ENCODE measurements around the gene PARP3.
"Not testable (repeated sequence)": the region's sequence is repeated elsewhere in the genome, so short reads cannot be mapped to it uniquely, and the experiment has no call there.

Gene PARP3

GRCh38 chr3:51986010-51986947 lies 44.1 kb downstream of the PARP3 start:
- DNase-seq: no peak

GRCh38 chr3:51987568-51987967 lies 45.4 kb downstream of the PARP3 start:
- DNase-seq: no peak

GRCh38 chr3:51988286-51989146 lies 46.4 kb downstream of the PARP3 start:
- no peak for DNase-seq

- not testable (repeated sequence) for DNase-seq
Measured at GRCh38 chr3:51990501-51990971, 48.4 kb downstream of the PARP3 start.

GRCh38 chr3:51992017-51992682 lies 50.0 kb downstream of the PARP3 start:
- DNase-seq: no peak

- DNase-seq: not testable (repeated sequence)
Measured at GRCh38 chr3:51993657-51994056, 51.5 kb downstream of the PARP3 start.

- no peak for DNase-seq
Measured at GRCh38 chr3:51994530-51994929, 52.4 kb downstream of the PARP3 start.

GRCh38 chr3:51995346-51996163 lies 53.4 kb downstream of the PARP3 start, which contains the start of gene RPL29:
Gene RPL29 (minus strand): TSS chr3:51995895. CDS start chr3:51995461, 434 bp downstream.
- DNase-seq: peak; percentile 90

GRCh38 chr3:51997172-51997571 lies 55.0 kb downstream of the PARP3 start:
- DNase-seq: no peak

GRCh38 chr3:51997935-51998596 lies 55.9 kb downstream of the PARP3 start:
- DNase-seq: no peak
